Measurements from ENCODE around the gene CDC42SE1. TPM values are rescaled to one million over a fixed set of nuclear protein-coding genes. Genes with fewer than 3 reads are reported as not detected.

CDC42SE1 gene
- total RNA-seq, 1 experiment from 2014 or later = 54.9 TPM

DNA sequence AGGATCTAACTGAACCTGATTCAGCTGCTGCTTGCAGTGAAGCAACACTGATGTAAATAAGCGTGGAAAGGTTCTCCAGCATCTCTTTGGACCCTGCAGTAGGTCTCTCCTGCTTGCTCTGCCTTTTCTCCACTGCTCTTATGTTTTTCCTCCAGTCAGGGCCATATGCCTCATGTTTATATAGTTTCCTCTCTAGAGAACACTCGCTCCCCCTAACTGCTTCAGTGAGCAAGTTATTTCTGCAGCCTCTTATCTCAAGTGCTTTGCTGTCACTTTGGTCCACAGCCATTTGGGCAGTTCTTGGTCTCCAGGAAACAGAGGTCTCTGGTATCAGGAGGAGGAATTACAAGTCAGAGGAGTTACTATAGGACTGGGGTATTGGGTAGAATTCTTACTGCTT lies 45.9 kb downstream of the CDC42SE1 start:
- in situ Hi-C loops (cut with HindIII; ENCODE audit: low pct_unique_long_range_greater_than_20kb, low sequenced_read_pairs) = no loop called here
- peak; percentile 79 for DNase-seq (ENCODE audit: low read depth)

DNA sequence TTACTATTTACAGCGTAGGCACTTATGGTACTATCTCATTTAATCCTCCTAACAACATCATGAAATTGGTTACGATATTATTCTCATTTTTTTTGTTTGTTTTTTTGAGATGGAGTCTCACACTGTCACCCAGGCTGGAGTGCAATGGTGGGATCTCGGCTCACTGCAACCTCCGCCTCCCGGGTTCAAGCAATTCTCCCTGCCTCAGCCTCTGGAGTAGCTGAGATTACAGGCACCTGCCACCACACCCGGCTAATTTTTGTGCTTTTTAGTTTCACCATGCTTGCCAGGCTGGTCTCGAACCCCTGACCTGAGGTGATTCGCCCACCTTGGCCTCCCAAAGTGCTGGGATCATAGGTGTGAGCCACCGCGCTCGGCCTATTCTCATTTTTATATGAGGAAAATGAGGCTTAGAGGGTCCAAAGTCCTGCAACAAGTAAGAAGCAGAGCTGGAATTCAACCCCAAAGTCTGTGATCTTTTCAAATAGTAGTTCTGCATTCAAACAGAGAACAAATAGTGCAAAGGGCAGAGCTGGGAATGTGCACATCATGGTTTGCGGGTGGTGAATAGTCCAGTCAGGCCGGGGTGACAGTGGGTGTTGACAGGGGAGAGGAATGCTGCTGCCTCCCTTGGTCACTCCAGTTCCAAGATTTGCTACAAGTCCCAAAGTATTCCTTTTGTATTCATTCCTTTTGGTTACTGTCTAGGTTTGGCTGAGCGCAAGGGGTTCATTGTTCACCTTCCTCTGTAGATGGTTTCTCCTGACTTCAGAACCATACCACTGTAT lies 46.5 kb downstream of the CDC42SE1 start:
- peak; percentile 41 for DNase-seq (ENCODE audit: low read depth)
- in situ Hi-C loops (cut with HindIII; ENCODE audit: low pct_unique_long_range_greater_than_20kb, low sequenced_read_pairs) = no loop called here

DNA sequence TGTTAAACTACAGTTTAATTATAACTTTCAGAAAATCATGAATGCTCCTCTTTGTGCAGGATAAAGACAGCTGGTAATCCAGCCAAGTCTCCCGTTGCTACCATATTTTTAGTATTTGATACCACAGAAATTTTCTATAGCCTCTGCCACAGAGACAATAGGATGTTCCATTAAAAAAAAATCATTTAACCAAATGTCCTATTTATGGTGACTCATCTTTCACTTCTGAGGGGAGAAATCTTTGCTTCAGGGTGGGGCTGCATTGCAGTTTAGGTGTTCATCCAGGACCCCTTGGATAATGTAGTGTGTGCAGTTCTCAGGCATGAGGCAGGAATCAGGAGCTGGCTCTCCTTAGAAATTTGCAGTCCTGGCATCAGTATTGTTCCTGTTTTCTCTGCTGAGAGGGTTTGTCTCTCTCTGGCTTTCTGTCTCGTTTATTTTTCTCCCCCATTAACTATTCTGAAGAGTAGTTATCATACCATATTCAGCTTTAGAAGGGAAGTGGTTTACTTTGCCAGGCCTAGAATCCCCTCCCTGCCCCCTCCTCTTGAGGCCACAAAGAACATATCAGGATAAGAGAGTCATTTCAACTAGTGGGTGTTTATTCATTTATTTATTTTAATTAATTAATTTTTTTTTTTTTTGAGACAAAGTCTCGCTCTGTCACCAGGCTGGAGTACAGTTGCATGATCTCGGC lies 48.1 kb downstream of the CDC42SE1 start:
- in situ Hi-C loops (cut with HindIII; ENCODE audit: low pct_unique_long_range_greater_than_20kb, low sequenced_read_pairs) = no loop called here

DNA sequence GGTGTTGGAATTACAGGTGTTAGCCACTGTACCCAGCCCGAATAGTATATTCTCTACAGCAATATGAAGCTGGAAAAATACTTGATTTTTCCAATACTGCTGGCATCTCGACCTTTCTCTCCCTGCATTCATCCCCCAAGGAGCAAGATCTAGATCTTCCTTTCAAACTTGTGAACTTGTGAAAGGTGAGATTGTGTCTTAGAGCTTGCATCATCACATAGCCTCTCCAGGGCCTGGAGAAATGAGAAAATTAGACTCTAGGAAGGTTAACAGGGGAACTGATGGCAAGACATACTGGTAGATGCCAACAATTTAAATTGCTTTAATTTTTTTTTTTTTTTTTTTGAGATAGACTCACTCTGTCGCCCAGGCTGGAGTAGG lies 49.1 kb downstream of the CDC42SE1 start:
- in situ Hi-C loops (cut with HindIII; ENCODE audit: low pct_unique_long_range_greater_than_20kb, low sequenced_read_pairs) = no loop called here
- no peak for DNase-seq (ENCODE audit: low read depth)

More for the DNA sequence above, 48.1 kb downstream of the CDC42SE1 start:
- no peak for DNase-seq (ENCODE audit: low read depth)

DNA sequence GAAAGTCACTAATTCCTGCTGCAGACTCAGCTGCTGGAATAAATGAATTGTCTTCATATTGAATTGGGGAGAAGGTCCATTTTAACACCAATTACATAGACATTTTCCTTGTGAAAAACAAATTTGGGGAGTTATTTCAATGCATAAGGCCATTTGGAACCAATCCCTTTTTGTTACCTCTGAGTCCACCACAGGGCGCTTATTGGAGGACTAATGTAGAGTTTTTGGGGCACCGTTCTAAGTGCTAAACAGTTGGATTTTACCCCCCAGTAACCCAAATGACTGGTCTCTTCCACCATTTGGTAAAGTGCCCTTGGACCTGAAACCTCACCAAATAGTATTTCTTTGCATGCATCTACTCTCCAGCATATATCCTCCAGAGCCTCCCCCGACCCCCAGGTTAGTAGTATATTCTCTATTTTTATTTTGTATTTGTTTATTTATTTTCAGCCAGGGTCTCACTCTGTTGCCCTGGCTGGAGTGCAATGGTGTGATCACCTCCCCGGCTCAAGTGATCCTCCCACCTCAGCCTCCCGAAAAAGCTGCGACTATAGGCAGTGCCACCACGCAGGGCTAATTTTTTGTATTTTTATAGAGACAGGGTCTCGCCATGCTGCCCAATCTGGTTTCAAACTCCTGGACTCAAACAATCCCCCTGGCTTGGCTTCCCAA lies 49.6 kb downstream of the CDC42SE1 start:
- in situ Hi-C loops (cut with HindIII; ENCODE audit: low pct_unique_long_range_greater_than_20kb, low sequenced_read_pairs) = no loop called here
- DNase-seq (ENCODE audit: low read depth) = no peak

DNA sequence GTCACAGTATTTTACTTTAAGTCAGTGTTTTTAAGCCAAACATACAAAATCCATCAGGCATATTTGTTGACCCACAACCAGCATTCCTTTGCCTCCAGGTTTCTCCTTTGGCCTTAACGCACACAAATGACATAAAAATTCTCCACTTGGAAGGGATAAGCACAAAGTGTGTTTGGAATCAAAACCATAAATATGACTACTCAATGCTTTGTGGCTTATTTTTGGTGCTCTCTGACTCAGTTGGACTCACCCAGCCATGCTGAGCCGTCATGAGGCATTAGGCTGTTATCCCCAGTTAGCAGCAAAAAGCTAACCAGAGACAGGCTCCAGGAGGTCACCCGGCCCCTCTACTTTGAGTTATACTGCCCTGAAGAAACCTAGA lies 50.2 kb downstream of the CDC42SE1 start:
- no peak for DNase-seq (ENCODE audit: low read depth)
- in situ Hi-C loops (cut with HindIII; ENCODE audit: low pct_unique_long_range_greater_than_20kb, low sequenced_read_pairs) = no loop called here

DNA sequence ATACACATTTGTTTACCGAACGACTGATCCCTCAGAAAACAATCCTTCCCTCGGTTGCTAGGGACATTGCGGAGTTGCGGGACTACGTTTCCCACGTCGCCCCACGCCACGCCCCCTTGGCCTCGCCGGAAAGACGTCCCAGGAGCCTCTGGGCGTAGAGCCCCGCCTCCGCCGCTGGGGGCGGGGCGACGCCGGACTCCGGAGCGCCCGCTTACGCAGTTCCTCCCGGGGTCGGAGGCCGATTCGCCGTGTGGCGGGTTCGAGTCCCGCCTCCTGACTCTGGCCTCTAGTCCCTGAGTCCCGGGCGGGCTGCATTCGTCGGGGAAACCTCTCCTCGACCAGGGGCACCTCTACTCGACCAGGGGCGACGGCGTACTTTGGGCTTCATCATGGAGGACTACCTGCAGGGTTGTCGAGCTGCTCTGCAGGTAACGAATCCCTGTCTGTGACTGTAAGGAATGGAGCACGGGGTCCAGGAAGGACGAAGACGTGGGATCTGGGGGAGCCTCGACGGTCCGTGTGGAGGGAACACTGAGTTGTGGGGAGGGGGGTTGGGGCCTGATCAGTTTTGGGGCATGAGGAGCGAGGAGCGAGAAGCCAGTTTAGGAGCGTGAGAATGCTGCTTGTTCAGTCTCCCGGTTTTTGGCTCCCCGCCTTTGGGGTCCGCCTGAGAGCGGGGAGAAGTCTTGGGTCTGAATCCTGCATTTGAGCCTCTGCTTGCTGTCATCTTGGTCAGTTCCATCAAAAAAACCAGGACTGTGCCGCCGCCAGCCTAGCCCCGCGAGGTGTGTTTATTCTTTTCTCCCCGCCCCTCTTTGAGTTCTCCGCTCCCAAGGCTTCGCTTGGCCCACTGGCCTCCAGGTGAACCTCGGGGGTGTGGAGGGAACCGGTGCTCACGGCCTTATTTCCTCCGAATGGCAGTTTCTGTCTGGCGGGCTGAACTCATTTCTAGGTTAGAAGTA lies 50.9 kb downstream of the CDC42SE1 start, which contains the start of gene PRUNE1:
Gene PRUNE1 (plus strand): TSS at position 206 of the 962 bp plus-strand sequence. CDS start 184 bp downstream, at position 390.
- DNase-seq (ENCODE audit: low read depth) = peak; percentile 95
- in situ Hi-C loops (cut with HindIII; ENCODE audit: low pct_unique_long_range_greater_than_20kb, low sequenced_read_pairs) = no loop called here

DNA sequence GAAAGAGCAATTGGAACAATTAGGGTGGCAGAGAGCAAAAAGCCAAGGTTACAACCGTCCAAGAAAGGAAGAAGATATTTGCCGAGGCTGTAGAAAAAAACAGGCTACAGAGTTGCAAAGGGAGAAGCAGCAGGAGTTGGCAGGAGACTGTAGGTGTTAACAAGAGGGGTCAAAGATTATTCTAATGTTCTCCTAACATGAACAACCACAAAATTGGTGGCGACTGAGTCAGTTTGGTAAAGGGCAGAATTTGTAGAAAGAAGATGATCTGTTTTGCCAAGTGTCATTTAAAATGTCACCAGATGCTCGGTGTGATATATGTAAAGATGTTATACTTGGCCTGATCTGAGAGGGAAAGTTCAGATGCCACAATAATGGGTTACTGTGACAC lies 51.6 kb downstream of the CDC42SE1 start:
- in situ Hi-C loops (cut with HindIII; ENCODE audit: low pct_unique_long_range_greater_than_20kb, low sequenced_read_pairs) = no loop called here
- no peak for DNase-seq (ENCODE audit: low read depth)

DNA sequence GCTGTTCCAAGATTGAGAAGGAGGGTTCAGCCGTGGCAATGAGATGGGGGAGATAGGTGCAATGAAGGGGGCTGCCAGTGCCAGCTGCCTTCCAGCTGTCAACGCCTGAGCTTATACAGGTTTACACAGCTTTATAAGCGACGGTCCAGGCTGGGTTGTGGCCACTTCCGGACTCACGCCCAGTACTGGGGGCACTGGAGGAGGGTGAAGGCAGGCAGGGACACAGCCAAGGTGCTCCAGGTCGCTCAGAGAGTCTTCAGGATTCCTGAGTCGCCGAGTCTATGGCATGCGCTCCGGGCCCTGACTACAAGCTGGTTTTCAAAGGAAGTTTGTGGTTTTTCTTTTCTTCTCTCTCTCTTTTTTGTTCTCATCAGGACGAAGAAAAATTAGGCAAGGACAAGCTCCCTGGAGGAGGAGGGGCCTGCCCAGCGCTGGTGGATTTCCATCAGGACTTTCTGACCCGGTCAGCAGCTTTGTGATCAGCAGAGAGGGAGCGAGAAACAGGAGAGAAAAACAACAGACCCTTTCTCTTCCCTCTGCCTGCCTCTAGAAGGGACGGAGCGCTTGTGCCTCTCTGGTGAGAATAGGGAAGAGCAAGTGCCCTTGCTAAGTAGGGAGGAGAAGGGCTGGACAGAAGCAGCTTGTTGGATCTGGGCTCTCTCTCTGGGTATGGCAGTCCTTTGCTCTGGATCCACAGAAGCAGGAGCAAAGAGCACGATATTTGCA lies 52.9 kb downstream of the CDC42SE1 start, which contains the start of gene MINDY1:
Gene MINDY1 (minus strand): TSS at position 576 of the 726 bp plus-strand sequence. CDS start 4,285 bp downstream, outside the sequence.
- in situ Hi-C loops (cut with HindIII; ENCODE audit: low pct_unique_long_range_greater_than_20kb, low sequenced_read_pairs) = no loop called here
- peak; percentile 84 for DNase-seq (ENCODE audit: low read depth)

DNA sequence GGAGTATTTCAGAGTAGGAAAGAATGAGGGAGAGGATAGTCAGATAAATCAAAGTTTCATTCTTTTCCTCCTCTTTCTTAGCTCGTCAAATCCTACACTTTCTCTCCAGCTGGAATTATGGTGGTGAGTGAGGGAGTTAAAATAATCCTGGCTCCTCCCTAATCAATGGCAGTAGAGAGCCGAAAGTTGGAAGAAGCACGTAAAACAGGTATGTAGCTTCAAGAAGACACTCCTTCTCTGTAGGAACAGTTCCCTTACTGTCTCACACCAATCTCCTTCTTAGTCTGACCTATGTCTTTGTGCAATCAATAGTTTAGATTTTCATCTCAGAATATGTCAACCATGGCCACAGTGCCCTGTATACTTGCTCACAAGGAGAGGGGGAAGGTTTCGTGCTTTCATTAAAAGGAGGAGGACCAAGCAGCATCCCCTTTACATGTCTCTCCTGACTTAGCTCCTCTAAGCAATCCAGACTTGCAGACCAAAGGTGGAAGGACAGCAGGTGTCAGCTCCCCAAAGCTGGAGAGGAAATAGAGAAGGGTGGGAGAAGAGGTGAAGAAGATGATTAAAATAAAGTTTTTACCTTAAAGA lies 53.6 kb downstream of the CDC42SE1 start:
- in situ Hi-C loops (cut with HindIII; ENCODE audit: low pct_unique_long_range_greater_than_20kb, low sequenced_read_pairs) = no loop called here
- DNase-seq (ENCODE audit: low read depth) = no peak

DNA sequence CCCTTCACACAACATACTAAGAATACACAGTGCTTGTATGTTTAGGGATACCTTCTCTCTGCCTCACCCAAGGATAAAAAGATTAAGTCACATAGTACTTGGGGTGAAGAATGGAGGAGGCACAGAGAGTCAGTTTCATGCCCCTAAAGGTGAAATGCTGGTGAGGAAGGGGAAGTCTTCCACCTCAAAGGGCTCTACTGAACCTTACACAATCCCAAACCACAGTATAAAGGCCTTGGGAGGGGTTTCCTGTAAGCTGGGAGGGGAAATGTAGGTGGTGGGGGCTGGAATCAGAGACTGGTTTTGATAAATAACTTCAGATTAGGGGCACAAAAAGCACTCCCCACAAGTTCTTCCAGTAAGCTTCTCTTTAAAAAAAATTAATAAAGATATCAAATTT lies 56.2 kb downstream of the CDC42SE1 start:
- no peak for DNase-seq (ENCODE audit: low read depth)
- in situ Hi-C loops (cut with HindIII; ENCODE audit: low pct_unique_long_range_greater_than_20kb, low sequenced_read_pairs) = no loop called here

DNA sequence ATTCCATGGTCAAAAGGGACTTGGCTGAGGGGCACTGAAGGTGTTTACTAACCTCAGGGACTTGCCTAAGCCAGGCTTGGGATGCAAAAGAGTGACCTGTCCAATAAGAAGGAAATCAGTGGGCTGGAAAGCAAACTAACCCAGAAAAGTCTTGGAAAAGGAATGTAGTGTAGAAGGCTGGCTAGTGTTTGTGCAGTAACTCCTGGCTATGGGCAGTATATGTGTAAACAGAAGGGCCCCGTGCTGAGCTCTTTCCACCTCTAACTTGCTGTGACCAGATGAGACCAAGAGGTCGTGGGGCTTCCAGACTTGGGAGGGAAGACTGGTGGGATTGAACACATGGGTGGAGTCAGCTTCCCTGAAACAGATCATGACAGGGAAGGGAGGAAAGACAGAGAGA lies 56.8 kb downstream of the CDC42SE1 start:
- DNase-seq (ENCODE audit: low read depth) = no peak

DNA sequence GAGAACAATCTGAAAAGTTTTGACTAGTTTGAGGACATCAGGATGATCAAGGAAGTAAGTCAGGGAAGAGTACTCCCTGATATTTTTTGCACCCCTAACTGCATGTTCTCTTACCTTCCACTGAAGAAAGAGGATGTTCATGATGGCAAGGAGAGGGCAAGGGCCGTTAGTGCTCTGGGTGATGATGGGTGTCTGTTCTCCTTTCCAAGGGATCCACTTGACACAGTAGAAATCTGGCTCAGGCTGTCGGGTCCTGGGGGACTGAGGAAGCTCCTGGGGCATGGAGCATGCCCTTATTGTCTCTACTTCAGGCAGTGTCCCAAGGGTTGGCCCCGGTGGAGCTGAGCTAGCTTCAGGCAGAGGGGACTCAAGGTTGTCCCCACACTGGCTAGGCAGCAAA lies 57.4 kb downstream of the CDC42SE1 start:
- in situ Hi-C loops (cut with HindIII; ENCODE audit: low pct_unique_long_range_greater_than_20kb, low sequenced_read_pairs) = no loop called here
- no peak for DNase-seq (ENCODE audit: low read depth)

More for the DNA sequence above, 56.8 kb downstream of the CDC42SE1 start:
- in situ Hi-C loops (cut with HindIII; ENCODE audit: low pct_unique_long_range_greater_than_20kb, low sequenced_read_pairs) = no loop called here

DNA sequence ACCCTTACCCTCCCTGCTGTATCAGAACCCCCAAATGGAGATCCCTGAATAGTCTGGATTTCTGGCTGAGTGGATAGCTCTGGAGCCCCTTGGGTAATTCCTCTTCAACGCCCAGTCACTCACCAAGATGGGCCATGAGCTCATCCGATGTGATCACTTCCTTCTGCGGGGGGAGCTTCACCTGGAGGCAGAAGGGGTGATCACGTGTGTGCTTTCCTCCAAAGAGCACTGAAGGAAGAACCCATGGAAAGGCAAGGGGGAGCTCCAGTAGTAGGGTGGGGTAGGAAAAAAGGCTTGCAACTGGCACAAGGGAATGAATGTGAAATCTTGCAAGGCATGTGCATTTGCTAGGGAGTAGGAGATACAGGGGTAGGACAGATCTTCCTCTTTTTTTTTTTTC lies 57.8 kb downstream of the CDC42SE1 start:
- DNase-seq (ENCODE audit: low read depth) = no peak
- in situ Hi-C loops (cut with HindIII; ENCODE audit: low pct_unique_long_range_greater_than_20kb, low sequenced_read_pairs) = no loop called here

Measured in Caki2 (cell line).